HepG2 (cell line): Measurements from ENCODE around the gene PALMD. TPM values are rescaled to one million over a fixed set of nuclear protein-coding genes. Genes with fewer than 3 reads are reported as not detected.

Experiments used
- ATF2 ChIP-seq: sonication (generic); formaldehyde crosslinking; IDR thresholded peaks from 2 replicates; pipeline ENCODE4 v1.4.0; 2020; ENCODE audit warnings: missing genetic modification reagents
- ATF4 ChIP-seq, 2 experiments: fragments of 450-650 bp in 1 of 2; sonication (generic) in 1 of 2; formaldehyde crosslinking; IDR thresholded peaks; 2 replicates each; pipeline versions ENCODE4 v1.5.0 to v1.8.0; 2020 to 2022; ENCODE audit warnings: mild to moderate bottlenecking in 1 of 2, missing genetic modification reagents in 1 of 2
- BCL6 ChIP-seq: IDR thresholded peaks from 2 replicates; pipeline ENCODE4 v1.6.1; 2016; ENCODE audit warnings: missing genetic modification reagents, missing compliant biosample characterization
- BHLHE40 ChIP-seq: IDR thresholded peaks from 2 replicates; pipeline ENCODE4 v1.6.1; 2011; ENCODE audit warnings: low read length, improper control_type of control experiment
- CAMTA2 ChIP-seq: sonication (generic); formaldehyde crosslinking; IDR thresholded peaks from 2 replicates; pipeline ENCODE4 v1.4.0; 2020; ENCODE audit warnings: mild to moderate bottlenecking, missing genetic modification reagents, borderline replicate concordance
- DMAP1 ChIP-seq: IDR thresholded peaks from 2 replicates; pipeline ENCODE4 v1.6.1; 2016
- GATAD2A ChIP-seq: IDR thresholded peaks from 2 replicates; pipeline ENCODE4 v1.6.1; 2016
- HDAC1 ChIP-seq: sonication (generic); formaldehyde crosslinking; IDR thresholded peaks from 2 replicates; pipeline ENCODE4 v1.5.1; 2020; ENCODE audit warnings: mild to moderate bottlenecking, missing genetic modification reagents
- HOMEZ ChIP-seq: IDR thresholded peaks from 2 replicates; pipeline ENCODE4 v1.6.1; 2016; ENCODE audit warnings: low read depth
- IRF2 ChIP-seq: IDR thresholded peaks from 2 replicates; pipeline ENCODE4 v1.6.1; 2018; ENCODE audit warnings: missing genetic modification reagents, missing compliant biosample characterization
- JARID2 ChIP-seq: sonication (generic); formaldehyde crosslinking; IDR thresholded peaks from 2 replicates; pipeline ENCODE4 v1.8.1; 2023; ENCODE audit warnings: missing genetic modification reagents, inconsistent platforms; ENCODE audit not compliant: insufficient replicate concordance
- MXD3 ChIP-seq: IDR thresholded peaks from 2 replicates; pipeline ENCODE4 v1.6.1; 2016; ENCODE audit warnings: mild to moderate bottlenecking, missing biosample characterization, missing genetic modification reagents
- NCOA5 ChIP-seq: sonication (generic); formaldehyde crosslinking; IDR thresholded peaks from 2 replicates; pipeline ENCODE4 v1.4.0; 2020; ENCODE audit warnings: missing genetic modification reagents
- NFKBIZ ChIP-seq: IDR thresholded peaks from 2 replicates; pipeline ENCODE4 v1.6.1; 2018; ENCODE audit warnings: missing genetic modification reagents, missing compliant biosample characterization
- NFYB ChIP-seq: sonication (generic); formaldehyde crosslinking; IDR thresholded peaks from 2 replicates; pipeline ENCODE4 v1.4.0; 2020; ENCODE audit warnings: missing genetic modification reagents
- NR2C2 ChIP-seq: sonication (generic); formaldehyde crosslinking; IDR thresholded peaks from 2 replicates; pipeline ENCODE4 v1.4.0; 2020; ENCODE audit warnings: missing genetic modification reagents, mild to moderate bottlenecking, moderate library complexity, borderline replicate concordance
- PHF20 ChIP-seq: sonication (generic); formaldehyde crosslinking; IDR thresholded peaks from 2 replicates; pipeline ENCODE4 v1.5.0; 2020; ENCODE audit warnings: mild to moderate bottlenecking, missing genetic modification reagents
- PRMT3 ChIP-seq: sonication (generic); formaldehyde crosslinking; IDR thresholded peaks from 2 replicates; pipeline ENCODE4 v1.8.1; 2022; ENCODE audit warnings: low read depth, mild to moderate bottlenecking, moderate library complexity, missing genetic modification reagents, borderline replicate concordance
- PTBP1 ChIP-seq: fragments of 200-400 bp; formaldehyde crosslinking; IDR thresholded peaks from 2 replicates; pipeline ENCODE4 v1.6.1; 2018; ENCODE audit warnings: low read length, low read depth; ENCODE audit not compliant: poor library complexity, severe bottlenecking
- RARA ChIP-seq: IDR thresholded peaks from 2 replicates; pipeline ENCODE4 v1.6.1; 2016; ENCODE audit warnings: missing genetic modification reagents, missing compliant biosample characterization
- RXRB ChIP-seq: IDR thresholded peaks from 2 replicates; pipeline ENCODE4 v1.6.1; 2016; ENCODE audit warnings: borderline replicate concordance, missing genetic modification reagents, missing compliant biosample characterization
- TFDP2 ChIP-seq: sonication (generic); formaldehyde crosslinking; IDR thresholded peaks from 2 replicates; pipeline ENCODE4 v1.4.0; 2020; ENCODE audit warnings: missing genetic modification reagents
- ZFP91 ChIP-seq: sonication (generic); formaldehyde crosslinking; IDR thresholded peaks from 2 replicates; pipeline ENCODE4 v1.9.0; 2022; ENCODE audit warnings: missing genetic modification reagents, mild to moderate bottlenecking, borderline replicate concordance
- ZNF143 ChIP-seq: sonication (generic); formaldehyde crosslinking; IDR thresholded peaks from 2 replicates; pipeline ENCODE4 v1.4.0; 2020; ENCODE audit warnings: missing genetic modification reagents
- ZNF44 ChIP-seq: sonication (generic); formaldehyde crosslinking; IDR thresholded peaks from 2 replicates; pipeline ENCODE4 v1.5.1; 2020; ENCODE audit warnings: mild to moderate bottlenecking, missing genetic modification reagents
- ZNF850 ChIP-seq: sonication (generic); formaldehyde crosslinking; conservative IDR thresholded peaks from 2 replicates; pipeline ENCODE4 v1.9.0; 2021; ENCODE audit warnings: mild to moderate bottlenecking, missing genetic modification reagents
- polyA plus RNA-seq, 8 experiments: library from polyadenylated mRNA; depleted of rRNA in 3 of 8; stranded (reverse) in 7 of 8; unstranded in 1 of 8; fragments of >200 nt; fragmentation: Illumina TruSeq in 4 of 8; extraction: Trizol in 4 of 8; gene quantifications; 2 replicates each; pipeline versions ENCODE4 v1.2.1 to v1.2.3, GENCODE V29; 2011 to 2016; ENCODE audit warnings: low read depth in 4 of 8, missing spikeins in 1 of 8, mixed read lengths in 1 of 8; ENCODE audit not compliant: insufficient read depth in 1 of 8
- total RNA-seq, 5 experiments: library from RNA; depleted of rRNA; stranded (reverse); fragments of >200 nt; fragmentation: Illumina TruSeq; extraction: Trizol; gene quantifications; 2 replicates each; pipeline ENCODE4 v1.2.3, GENCODE V29; 2016; ENCODE audit warnings: low read depth in 1 of 5

PALMD gene
- total and polyA plus RNA-seq, 2 of the 13 experiments (the other 11 are each of a cell fraction or from before 2014, with no cell fraction given) = 5.5 to 31.1 TPM

- TF ChIP-seq HDAC1 (CRISPR knock-in tag) = no peak
- TF ChIP-seq PHF20 = no peak
- no peak for TF ChIP-seq PTBP1
- TF ChIP-seq RXRB (CRISPR knock-in tag) = peak; percentile 24; the same call in 1 of the 2 replicates
- no peak for TF ChIP-seq ZNF143 (CRISPR knock-in tag)
- TF ChIP-seq NFYB (CRISPR knock-in tag) = no peak
- no peak for TF ChIP-seq JARID2 (CRISPR knock-in tag)
- TF ChIP-seq NCOA5 (CRISPR knock-in tag) = no peak
- TF ChIP-seq MXD3 (CRISPR knock-in tag) = no peak
- TF ChIP-seq ATF2 (CRISPR knock-in tag) = 0 out of 2 replicates have a peak, but pooled peaks have one; percentile 51
- peak; percentile 31; the same call in 1 of the 2 replicates for TF ChIP-seq RARA (CRISPR knock-in tag)
- TF ChIP-seq HOMEZ (CRISPR knock-in tag) = peak; percentile 79
- TF ChIP-seq GATAD2A = 0 out of 2 replicates have a peak, but pooled peaks have one; percentile 34
- TF ChIP-seq ATF4 (CRISPR knock-in tag; IDR thresholded peaks at IDR 0.05) = peak in 1 of 2 experiments; percentile 58; a peak in 1 of 4 replicates
- TF ChIP-seq PRMT3 (CRISPR knock-in tag) = no peak
- TF ChIP-seq ZNF44 (CRISPR knock-in tag) = no peak
- no peak for TF ChIP-seq BHLHE40
- TF ChIP-seq CAMTA2 (CRISPR knock-in tag) = no peak
- TF ChIP-seq IRF2 = no peak
- 0 out of 2 replicates have a peak, but pooled peaks have one; percentile 15 for TF ChIP-seq BCL6 (CRISPR knock-in tag)
- no peak for TF ChIP-seq NFKBIZ (CRISPR knock-in tag)
- TF ChIP-seq ZNF850 (CRISPR knock-in tag) = no peak
- TF ChIP-seq NR2C2 (CRISPR knock-in tag) = no peak
- TF ChIP-seq ZFP91 (CRISPR knock-in tag) = no peak
- no peak for TF ChIP-seq DMAP1 (CRISPR knock-in tag)
- no peak for TF ChIP-seq TFDP2
These were observed 15.9 kb downstream of the PALMD start (continued) for GRCh38 chr1:99661780-99662179.
